Esophagus muscularis mucosa (tissue), 4 donors: ENCODE results near the gene CTIF. TPM values are rescaled to one million over a fixed set of nuclear protein-coding genes. Genes with fewer than 3 reads are reported as not detected.

ENCODE experiments used
- DNase-seq: peaks from one replicate; pipeline ENCODE4 v3.0.0-alpha.2; 2017; ENCODE audit errors: extremely low spot score
- H3K27ac ChIP-seq, 4 donors: fragments of 200-600 bp; sonication (generic); replicated peaks in 1 of 4; 1 replicate in 3 of 4; 2 replicates in 1 of 4; pipeline ENCODE4 v1.5.1; 2016 to 2019; ENCODE audit warnings: mild to moderate bottlenecking in 1 of 4
- H3K27me3 ChIP-seq, 4 donors: fragments of 200-600 bp; sonication (generic); one replicate each; pipeline versions ENCODE4 v1.5.1 to v1.6.0; 2016 to 2019
- H3K36me3 ChIP-seq, 4 donors: fragments of 200-600 bp; sonication (generic); one replicate each; pipeline ENCODE4 v1.5.1; 2016 to 2019
- H3K4me1 ChIP-seq, 4 donors: fragments of 200-600 bp; sonication (generic); one replicate each; pipeline ENCODE4 v1.5.1; 2016 to 2019
- H3K4me3 ChIP-seq, 4 donors: fragments of 200-600 bp; sonication (generic); 1 replicate in 2 of 4; 2 replicates in 2 of 4; pipeline ENCODE4 v1.5.1; 2016 to 2019; ENCODE audit warnings: mild to moderate bottlenecking in 4 of 4, moderate library complexity in 1 of 4
- H3K9me3 ChIP-seq, 4 donors: fragments of 200-600 bp; sonication (generic); 1 replicate in 3 of 4; 2 replicates in 1 of 4; pipeline ENCODE4 v1.5.1; 2016 to 2019
- EP300 ChIP-seq: sonication (generic); formaldehyde crosslinking; IDR thresholded peaks from one replicate; pipeline ENCODE4 v1.6.1; 2017; ENCODE audit warnings: antibody characterized with exemption
- POLR2A ChIP-seq: fragments of 450-650 bp; IDR thresholded peaks from one replicate; pipeline ENCODE4 v1.6.1; 2017; ENCODE audit warnings: antibody characterized with exemption, moderate library complexity, mild to moderate bottlenecking, low read depth
- POLR2AphosphoS5 ChIP-seq, 2 donors: sonication (generic); formaldehyde crosslinking; IDR thresholded peaks; one replicate each; pipeline ENCODE4 v1.6.1; 2017; ENCODE audit warnings: antibody characterized with exemption in 2 of 2
- WGBS: methylation state at CpG from one replicate; pipeline ENCODE4 v1.1.5; 2018; 5-methylcytosine and 5-hydroxymethylcytosine counted together
- intact Hi-C: fragments of 100-400 bp; cut with DNase I; formaldehyde crosslinking; loops from one replicate; pipeline ENCODE4 v1.15.1; 2023
- total RNA-seq, 4 donors: library from RNA; depleted of rRNA; stranded (reverse); fragments of >200 nt; gene quantifications; one replicate each; pipeline versions ENCODE4 v1.1.0 to v1.2.1, GENCODE V29; 2016
- TF ChIP-seq, protein P1 (sequence below), 3 experiments: fragments of 200-600 bp in 2 of 3; fragments of 450-650 bp in 1 of 3; sonication (generic) in 2 of 3; IDR thresholded peaks; one replicate each; pipeline ENCODE4 v1.5.1; 2017 to 2019; ENCODE audit warnings: antibody characterized with exemption in 3 of 3, mild to moderate bottlenecking in 2 of 3, moderate library complexity in 1 of 3

Gene CTIF
- total RNA-seq, 4 donors from 2014 or later: 63.1 to 137 (median 87.7) TPM

DNA sequence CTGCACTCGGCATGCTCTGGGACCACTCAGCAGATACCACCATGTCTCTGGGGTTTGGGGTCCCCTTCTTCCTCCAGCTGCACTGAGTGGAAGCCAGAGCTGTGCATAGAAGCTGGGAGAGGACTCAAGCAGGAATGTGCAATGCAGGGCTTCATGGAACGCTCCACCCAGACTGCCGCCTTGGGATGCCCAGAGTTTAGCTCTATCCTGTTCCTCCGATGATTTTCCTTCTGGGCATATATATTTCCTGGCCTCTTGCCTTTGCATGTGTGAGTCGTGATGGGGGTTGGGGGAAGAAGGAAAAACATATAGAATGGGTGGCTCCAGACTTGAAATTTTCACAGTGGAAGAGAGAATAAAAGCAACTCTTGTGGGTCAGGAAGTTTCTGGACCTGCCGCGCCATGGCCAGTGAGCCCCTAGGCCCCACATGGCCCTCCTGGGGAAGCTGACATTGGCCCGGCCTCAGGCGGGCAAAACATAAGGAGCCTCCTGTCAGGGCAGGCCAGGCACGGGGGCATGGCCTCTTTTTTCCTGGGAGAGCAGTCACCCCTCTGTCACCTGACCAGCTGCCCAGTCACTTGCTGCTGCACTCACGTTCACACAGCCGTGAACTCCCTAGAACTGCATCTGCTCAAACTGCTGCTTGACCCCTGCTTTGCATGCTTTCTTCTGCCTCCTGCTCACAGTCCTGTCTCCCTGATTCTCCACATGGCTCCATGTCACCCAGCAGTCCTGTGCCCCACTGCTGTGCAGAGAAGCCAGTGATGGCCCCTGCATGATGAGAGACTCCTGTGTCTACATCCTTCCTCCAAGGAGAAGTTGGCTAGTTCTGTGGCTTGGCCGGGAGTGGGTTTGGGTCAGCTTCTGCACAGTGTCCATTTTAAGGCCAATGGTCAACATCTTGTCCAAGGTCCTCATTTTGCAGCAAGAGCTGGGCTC is 197.8 kb downstream of the CTIF start:
- 93% methylated on average over 12 of the region's 13 CpGs for WGBS
- TF ChIP-seq, protein P1, sequence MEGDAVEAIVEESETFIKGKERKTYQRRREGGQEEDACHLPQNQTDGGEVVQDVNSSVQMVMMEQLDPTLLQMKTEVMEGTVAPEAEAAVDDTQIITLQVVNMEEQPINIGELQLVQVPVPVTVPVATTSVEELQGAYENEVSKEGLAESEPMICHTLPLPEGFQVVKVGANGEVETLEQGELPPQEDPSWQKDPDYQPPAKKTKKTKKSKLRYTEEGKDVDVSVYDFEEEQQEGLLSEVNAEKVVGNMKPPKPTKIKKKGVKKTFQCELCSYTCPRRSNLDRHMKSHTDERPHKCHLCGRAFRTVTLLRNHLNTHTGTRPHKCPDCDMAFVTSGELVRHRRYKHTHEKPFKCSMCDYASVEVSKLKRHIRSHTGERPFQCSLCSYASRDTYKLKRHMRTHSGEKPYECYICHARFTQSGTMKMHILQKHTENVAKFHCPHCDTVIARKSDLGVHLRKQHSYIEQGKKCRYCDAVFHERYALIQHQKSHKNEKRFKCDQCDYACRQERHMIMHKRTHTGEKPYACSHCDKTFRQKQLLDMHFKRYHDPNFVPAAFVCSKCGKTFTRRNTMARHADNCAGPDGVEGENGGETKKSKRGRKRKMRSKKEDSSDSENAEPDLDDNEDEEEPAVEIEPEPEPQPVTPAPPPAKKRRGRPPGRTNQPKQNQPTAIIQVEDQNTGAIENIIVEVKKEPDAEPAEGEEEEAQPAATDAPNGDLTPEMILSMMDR (IDR thresholded peaks at IDR 0.05): no peak
- TF ChIP-seq POLR2A (no peak), POLR2AphosphoS5 (IDR thresholded peaks at IDR 0.05) (no peak), EP300 (no peak)
- Histone ChIP-seq H3K27me3 (no peaks in the 10 kb centered on the region), H3K4me3 (no peak overlapping the region), H3K27ac (no peak overlapping the region), H3K36me3 (peaks cover 0 to 5% (median 0%) of the 10 kb centered on the region in 4 donors), H3K4me1 (peaks cover 42 to 50% (median 47%) of the 10 kb centered on the region in 4 donors), H3K9me3 (no peaks in the 10 kb centered on the region)
- intact Hi-C loops: no loop called here
- DNase-seq: no peak

DNA sequence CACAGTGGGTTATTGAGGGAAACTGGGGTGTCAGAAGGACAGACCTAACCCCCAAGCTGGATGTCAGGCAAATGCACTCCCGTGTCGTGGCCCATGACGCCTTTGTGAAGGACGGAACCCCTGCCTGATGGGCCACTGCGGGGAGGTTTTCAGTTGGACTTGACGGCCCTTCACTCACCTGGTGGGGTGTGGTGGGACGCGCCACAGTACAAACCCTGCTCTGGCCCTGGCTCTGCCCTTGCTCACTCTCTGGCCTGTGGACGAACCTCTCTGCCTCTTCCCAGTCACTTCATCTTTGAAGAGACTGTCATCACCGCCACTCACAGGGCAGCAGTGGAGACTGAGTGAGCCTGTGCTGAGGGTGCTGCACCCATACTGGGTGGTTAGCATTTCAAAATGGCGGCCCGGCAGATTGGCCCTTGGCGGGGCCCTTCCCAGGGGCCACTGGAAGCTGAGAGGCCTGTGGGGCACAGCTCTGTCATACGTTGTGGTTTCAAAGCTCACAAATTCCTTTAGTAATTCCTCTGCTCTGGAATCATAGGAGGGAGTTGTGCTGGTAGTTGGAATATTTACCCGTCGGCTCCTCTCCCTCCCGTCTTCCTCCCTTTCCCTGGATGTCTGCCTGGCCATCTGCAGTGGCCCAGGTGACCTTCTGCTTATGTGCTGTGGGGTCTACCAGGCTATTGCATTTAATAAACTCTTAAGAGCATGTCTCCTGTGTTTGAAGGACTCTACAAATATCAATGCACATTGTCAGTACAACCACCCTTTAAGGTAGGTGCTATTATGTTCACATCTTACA is 200.6 kb downstream of the CTIF start:
- TF ChIP-seq POLR2AphosphoS5 (IDR thresholded peaks at IDR 0.05) (no peak), POLR2A (no peak), EP300 (no peak)
- TF ChIP-seq, protein P1 (IDR thresholded peaks at IDR 0.05): no peak
- intact Hi-C loops: no loop called here
- no peak for DNase-seq
- Histone ChIP-seq H3K27me3 (no peaks in the 10 kb centered on the region), H3K36me3 (no peaks in the 10 kb centered on the region), H3K4me3 (no peak overlapping the region), H3K4me1 (peaks cover 39 to 61% (median 56%) of the 10 kb centered on the region in 4 donors), H3K9me3 (no peaks in the 10 kb centered on the region), H3K27ac (no peak overlapping the region)
- 83% methylated on average over 17 of the region's 17 CpGs for WGBS

DNA sequence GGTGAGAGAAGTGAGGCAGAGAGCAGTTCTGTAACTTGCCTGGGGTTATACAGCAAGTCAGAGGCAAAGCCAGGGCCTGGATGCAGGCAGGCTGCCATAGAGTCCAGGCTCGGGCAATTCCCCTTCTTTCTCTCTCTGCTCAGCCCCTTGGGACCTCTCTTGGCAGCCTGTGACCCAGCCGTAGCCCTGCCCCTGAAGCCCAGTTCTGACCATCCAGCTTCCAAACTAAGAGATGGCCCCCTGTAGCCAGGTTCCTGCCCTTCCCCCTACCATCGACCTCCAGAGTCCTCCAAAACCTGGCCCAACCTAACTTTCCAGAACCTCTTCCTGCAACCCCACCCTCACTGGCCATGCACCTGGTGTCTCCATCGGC is 201.2 kb downstream of the CTIF start:
- Histone ChIP-seq H3K36me3 (no peaks in the 10 kb centered on the region), H3K4me3 (no peak overlapping the region), H3K4me1 (peaks cover 33 to 61% (median 56%) of the 10 kb centered on the region in 4 donors), H3K27ac (peak overlapping the region in 1 of 4 donors; percentile 17), H3K9me3 (no peaks in the 10 kb centered on the region), H3K27me3 (no peaks in the 10 kb centered on the region)
- intact Hi-C loops: no loop called here
- 85% methylated on average over 3 of the region's 4 CpGs for WGBS
- TF ChIP-seq EP300: no peak
- no peak for TF ChIP-seq POLR2AphosphoS5 (IDR thresholded peaks at IDR 0.05)
- TF ChIP-seq, protein P1 (IDR thresholded peaks at IDR 0.05): no peak
- no peak for TF ChIP-seq POLR2A
- no peak for DNase-seq

DNA sequence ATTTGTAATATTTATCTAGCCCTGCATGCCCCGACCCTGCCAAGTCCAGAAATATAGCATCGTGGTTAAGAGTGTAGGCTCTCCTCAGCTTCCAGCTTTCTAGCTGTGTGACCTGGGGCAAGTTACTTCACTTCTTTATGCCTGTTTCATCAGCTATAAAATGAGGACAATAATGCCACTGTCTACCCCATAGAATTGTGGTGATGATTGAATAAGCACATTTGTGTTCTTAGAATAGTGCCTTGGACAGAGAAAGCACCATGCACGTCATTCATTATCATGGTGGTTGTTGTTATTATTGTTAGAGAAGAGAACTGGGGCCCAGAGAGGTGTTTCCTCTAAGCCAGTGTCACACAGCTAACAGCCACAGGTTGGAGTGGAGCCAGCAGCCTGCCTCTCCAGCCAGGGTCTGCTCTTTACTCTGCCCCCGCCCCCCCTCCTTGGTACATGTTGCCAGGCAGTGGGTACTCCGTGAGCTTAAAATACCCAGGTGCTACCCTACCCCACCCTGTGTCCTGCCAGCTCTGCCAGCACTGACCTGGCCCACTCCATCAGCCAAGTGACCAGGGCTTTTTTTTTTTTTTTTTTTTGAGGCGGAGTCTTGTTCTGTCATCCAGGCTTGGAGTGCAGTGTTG is 202.1 kb downstream of the CTIF start:
- no peaks in the 10 kb centered on the region for H3K36me3 ChIP-seq
- H3K27ac ChIP-seq: no peak overlapping the region
- H3K9me3 ChIP-seq: no peaks in the 10 kb centered on the region
- no peaks in the 10 kb centered on the region for H3K27me3 ChIP-seq
- H3K4me3 ChIP-seq: no peak overlapping the region
- intact Hi-C loops: no loop called here
- TF ChIP-seq POLR2A (no peak), POLR2AphosphoS5 (IDR thresholded peaks at IDR 0.05) (no peak), EP300 (no peak)
- TF ChIP-seq, protein P1 (IDR thresholded peaks at IDR 0.05): no peak
- peaks cover 27 to 64% (median 54%) of the 10 kb centered on the region in 4 donors for H3K4me1 ChIP-seq
- WGBS: 89% methylated on average over 5 of the region's 6 CpGs
- DNase-seq: no peak
